NK-92 (cell line): ENCODE results near the gene GLT1D1.

Experiments
- DNase-seq: peaks from one replicate; lab custom pipeline; 2025; ENCODE audit not compliant: unreplicated experiment; lab: John Stamatoyannopoulos, UW

GLT1D1 gene

GRCh38 chr12:128853600-128854197 is 421 bp downstream of the GLT1D1 start:
- DNase-seq, result no peak

GRCh38 chr12:128856035-128856790 is 2.9 kb downstream of the GLT1D1 start:
- DNase-seq, result no peak

- DNase-seq, result no peak
These were observed 3.5 kb downstream of the GLT1D1 start for GRCh38 chr12:128856791-128857078.

- no peak for DNase-seq
These were observed 4.0 kb downstream of the GLT1D1 start for GRCh38 chr12:128857133-128857763.

- DNase-seq, result no peak
These were observed 6.0 kb downstream of the GLT1D1 start for GRCh38 chr12:128859311-128859710.

GRCh38 chr12:128861226-128862016 is 8.1 kb downstream of the GLT1D1 start:
- no peak for DNase-seq

- DNase-seq, result no peak
These were observed 10.7 kb downstream of the GLT1D1 start for GRCh38 chr12:128863957-128864356.

GRCh38 chr12:128864516-128865186 is 11.4 kb downstream of the GLT1D1 start:
- DNase-seq, result no peak

- no peak for DNase-seq
These were observed 14.2 kb downstream of the GLT1D1 start for GRCh38 chr12:128867466-128867865.

GRCh38 chr12:128871516-128871892 is 18.2 kb downstream of the GLT1D1 start:
- no peak for DNase-seq

GRCh38 chr12:128872303-128872702 is 19.0 kb downstream of the GLT1D1 start:
- DNase-seq, result no peak

GRCh38 chr12:128876559-128876958 is 23.3 kb downstream of the GLT1D1 start:
- DNase-seq, result no peak

GRCh38 chr12:128879898-128880764 is 26.9 kb downstream of the GLT1D1 start:
- no peak for DNase-seq

- no peak for DNase-seq
These were observed 38.6 kb downstream of the GLT1D1 start for GRCh38 chr12:128891856-128892255.

- no peak for DNase-seq
These were observed 50.0 kb downstream of the GLT1D1 start for GRCh38 chr12:128903236-128903635.

GRCh38 chr12:128905003-128905544 is 51.8 kb downstream of the GLT1D1 start:
- no peak for DNase-seq

GRCh38 chr12:128906485-128907137 is 53.3 kb downstream of the GLT1D1 start:
- no peak for DNase-seq

- no peak for DNase-seq
These were observed 55.0 kb downstream of the GLT1D1 start for GRCh38 chr12:128908254-128908653.

GRCh38 chr12:128909653-128910052 is 56.4 kb downstream of the GLT1D1 start:
- DNase-seq, result no peak
